ENCODE data around the gene FLCN. TPM values are rescaled to one million over a fixed set of nuclear protein-coding genes. Genes with fewer than 3 reads are reported as not detected.
A peak's percentile ranks its signal among the peaks of the same experiment; 100 is the strongest.

The FLCN gene
- total and polyA plus RNA-seq, 10 of the 15 experiments (the other 5 are each of a cell fraction or from before 2014, with no cell fraction given) = 1.1 to 24.7 (median 10.4) TPM

GRCh38 chr17:17206124-17206912 is 30.6 kb downstream of the FLCN start, which contains the start of gene PLD6 (continued):
- TF ChIP-seq FOXM1 (IDR thresholded peaks at IDR 0.05; ENCODE audit: low read depth, low read length) = no peak
- TF ChIP-seq FOS (IDR thresholded peaks at IDR 0.05; ENCODE audit: borderline replicate concordance, extremely low read depth, insufficient read length) = peak; percentile 69
- TF ChIP-seq, protein P1, sequence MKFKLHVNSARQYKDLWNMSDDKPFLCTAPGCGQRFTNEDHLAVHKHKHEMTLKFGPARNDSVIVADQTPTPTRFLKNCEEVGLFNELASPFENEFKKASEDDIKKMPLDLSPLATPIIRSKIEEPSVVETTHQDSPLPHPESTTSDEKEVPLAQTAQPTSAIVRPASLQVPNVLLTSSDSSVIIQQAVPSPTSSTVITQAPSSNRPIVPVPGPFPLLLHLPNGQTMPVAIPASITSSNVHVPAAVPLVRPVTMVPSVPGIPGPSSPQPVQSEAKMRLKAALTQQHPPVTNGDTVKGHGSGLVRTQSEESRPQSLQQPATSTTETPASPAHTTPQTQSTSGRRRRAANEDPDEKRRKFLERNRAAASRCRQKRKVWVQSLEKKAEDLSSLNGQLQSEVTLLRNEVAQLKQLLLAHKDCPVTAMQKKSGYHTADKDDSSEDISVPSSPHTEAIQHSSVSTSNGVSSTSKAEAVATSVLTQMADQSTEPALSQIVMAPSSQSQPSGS (IDR thresholded peaks at IDR 0.05; ENCODE audit: low read length) = no peak
- no peak for TF ChIP-seq CHD4 (IDR thresholded peaks at IDR 0.05)
- peak; percentile 98 for TF ChIP-seq NR2F1 (conservative IDR thresholded peaks at IDR 0.05)
- TF ChIP-seq RCOR1 (conservative IDR thresholded peaks at IDR 0.05; ENCODE audit: low read depth, low read length) = no peak
- peak; percentile 60; the same call in 1 of the 2 replicates for TF ChIP-seq PKNOX1 (IDR thresholded peaks at IDR 0.05)
- no peak for TF ChIP-seq CBX5 (IDR thresholded peaks at IDR 0.05; ENCODE audit: low read depth)
- no peak for TF ChIP-seq RBBP5 (conservative IDR thresholded peaks at IDR 0.05)
- TF ChIP-seq SREBF2 (IDR thresholded peaks at IDR 0.05; ENCODE audit: low read length) = no peak
- no peak for TF ChIP-seq JUNB (IDR thresholded peaks at IDR 0.05)
- no peak for TF ChIP-seq ZNF274 (IDR thresholded peaks at IDR 0.05; ENCODE audit: insufficient read depth, insufficient read length)
- TF ChIP-seq, protein P2, sequence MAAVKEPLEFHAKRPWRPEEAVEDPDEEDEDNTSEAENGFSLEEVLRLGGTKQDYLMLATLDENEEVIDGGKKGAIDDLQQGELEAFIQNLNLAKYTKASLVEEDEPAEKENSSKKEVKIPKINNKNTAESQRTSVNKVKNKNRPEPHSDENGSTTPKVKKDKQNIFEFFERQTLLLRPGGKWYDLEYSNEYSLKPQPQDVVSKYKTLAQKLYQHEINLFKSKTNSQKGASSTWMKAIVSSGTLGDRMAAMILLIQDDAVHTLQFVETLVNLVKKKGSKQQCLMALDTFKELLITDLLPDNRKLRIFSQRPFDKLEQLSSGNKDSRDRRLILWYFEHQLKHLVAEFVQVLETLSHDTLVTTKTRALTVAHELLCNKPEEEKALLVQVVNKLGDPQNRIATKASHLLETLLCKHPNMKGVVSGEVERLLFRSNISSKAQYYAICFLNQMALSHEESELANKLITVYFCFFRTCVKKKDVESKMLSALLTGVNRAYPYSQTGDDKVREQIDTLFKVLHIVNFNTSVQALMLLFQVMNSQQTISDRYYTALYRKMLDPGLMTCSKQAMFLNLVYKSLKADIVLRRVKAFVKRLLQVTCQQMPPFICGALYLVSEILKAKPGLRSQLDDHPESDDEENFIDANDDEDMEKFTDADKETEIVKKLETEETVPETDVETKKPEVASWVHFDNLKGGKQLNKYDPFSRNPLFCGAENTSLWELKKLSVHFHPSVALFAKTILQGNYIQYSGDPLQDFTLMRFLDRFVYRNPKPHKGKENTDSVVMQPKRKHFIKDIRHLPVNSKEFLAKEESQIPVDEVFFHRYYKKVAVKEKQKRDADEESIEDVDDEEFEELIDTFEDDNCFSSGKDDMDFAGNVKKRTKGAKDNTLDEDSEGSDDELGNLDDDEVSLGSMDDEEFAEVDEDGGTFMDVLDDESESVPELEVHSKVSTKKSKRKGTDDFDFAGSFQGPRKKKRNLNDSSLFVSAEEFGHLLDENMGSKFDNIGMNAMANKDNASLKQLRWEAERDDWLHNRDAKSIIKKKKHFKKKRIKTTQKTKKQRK (IDR thresholded peaks at IDR 0.05; ENCODE audit: low read depth, low read length) = no peak
- TF ChIP-seq SUPT20H (IDR thresholded peaks at IDR 0.05; ENCODE audit: borderline replicate concordance, control insufficient read depth, low read depth, low read length) = no peak
- no peak for TF ChIP-seq ZNF622 (IDR thresholded peaks at IDR 0.05)
- TF ChIP-seq SUZ12 (IDR thresholded peaks at IDR 0.05; ENCODE audit: unreplicated experiment) = no peak
- TF ChIP-seq, protein P3, sequence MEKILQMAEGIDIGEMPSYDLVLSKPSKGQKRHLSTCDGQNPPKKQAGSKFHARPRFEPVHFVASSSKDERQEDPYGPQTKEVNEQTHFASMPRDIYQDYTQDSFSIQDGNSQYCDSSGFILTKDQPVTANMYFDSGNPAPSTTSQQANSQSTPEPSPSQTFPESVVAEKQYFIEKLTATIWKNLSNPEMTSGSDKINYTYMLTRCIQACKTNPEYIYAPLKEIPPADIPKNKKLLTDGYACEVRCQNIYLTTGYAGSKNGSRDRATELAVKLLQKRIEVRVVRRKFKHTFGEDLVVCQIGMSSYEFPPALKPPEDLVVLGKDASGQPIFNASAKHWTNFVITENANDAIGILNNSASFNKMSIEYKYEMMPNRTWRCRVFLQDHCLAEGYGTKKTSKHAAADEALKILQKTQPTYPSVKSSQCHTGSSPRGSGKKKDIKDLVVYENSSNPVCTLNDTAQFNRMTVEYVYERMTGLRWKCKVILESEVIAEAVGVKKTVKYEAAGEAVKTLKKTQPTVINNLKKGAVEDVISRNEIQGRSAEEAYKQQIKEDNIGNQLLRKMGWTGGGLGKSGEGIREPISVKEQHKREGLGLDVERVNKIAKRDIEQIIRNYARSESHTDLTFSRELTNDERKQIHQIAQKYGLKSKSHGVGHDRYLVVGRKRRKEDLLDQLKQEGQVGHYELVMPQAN (conservative IDR thresholded peaks at IDR 0.05) = no peak
- TF ChIP-seq ZBTB33 (IDR thresholded peaks at IDR 0.05) = 0 out of 2 replicates have a peak, but pooled peaks have one; percentile 86
- TF ChIP-seq NRF1 (conservative IDR thresholded peaks at IDR 0.05; ENCODE audit: low read depth, low read length) = peak; percentile 33; the same call in 1 of the 2 replicates
- TF ChIP-seq WRNIP1 (IDR thresholded peaks at IDR 0.05; ENCODE audit: borderline replicate concordance, low read depth, low read length) = no peak
- TF ChIP-seq MTA2 (IDR thresholded peaks at IDR 0.05; ENCODE audit: low read depth) = no peak
